Lung (tissue), 12 donors: ENCODE measurements around the gene FBXO44. TPM values are rescaled to one million over a fixed set of nuclear protein-coding genes. Genes with fewer than 3 reads are reported as not detected.

ENCODE experiments used
- ATAC-seq: fragments of 200-7000 bp; cut with Tn5 transposase; one replicate; pipeline ENCODE4 v1.9.1; 2020; ENCODE audit warnings: moderate number of reproducible peaks; ENCODE audit not compliant: insufficient read depth, low FRiP score
- DNase-seq, 3 donors: peaks; one replicate each; pipeline ENCODE4 v3.0.0-alpha.2; 2013 to 2017
- H3K27ac ChIP-seq, 2 donors: one replicate each; pipeline ENCODE4 v1.5.1; 2013; ENCODE audit warnings: mild to moderate bottlenecking in 2 of 2, moderate library complexity in 2 of 2, control low read depth in 1 of 2, inconsistent platforms in 1 of 2, low read depth in 1 of 2, low read length in 1 of 2
- H3K27me3 ChIP-seq, 3 donors: one replicate each; pipeline ENCODE4 v1.5.1; 2013; ENCODE audit warnings: low read length in 2 of 3; ENCODE audit not compliant: control insufficient read depth in 3 of 3, insufficient read depth in 3 of 3
- H3K36me3 ChIP-seq, 4 donors: one replicate each; pipeline ENCODE4 v1.5.1; 2013; ENCODE audit warnings: low read length in 4 of 4, mild to moderate bottlenecking in 1 of 4, moderate library complexity in 1 of 4; ENCODE audit not compliant: control insufficient read depth in 4 of 4, insufficient read depth in 4 of 4
- H3K4me1 ChIP-seq, 5 donors: one replicate each; pipeline ENCODE4 v1.5.1; 2013; ENCODE audit warnings: low read length in 5 of 5, mild to moderate bottlenecking in 2 of 5, moderate library complexity in 1 of 5; ENCODE audit not compliant: control insufficient read depth in 5 of 5, insufficient read depth in 5 of 5
- H3K4me3 ChIP-seq: one replicate; pipeline ENCODE4 v1.5.1; 2013; ENCODE audit warnings: mild to moderate bottlenecking, control low read depth, moderate library complexity
- H3K9ac ChIP-seq, 2 donors: one replicate each; pipeline ENCODE4 v1.5.1; 2013; ENCODE audit warnings: low read length in 2 of 2, control low read depth in 1 of 2; ENCODE audit not compliant: insufficient read depth in 1 of 2
- H3K9me3 ChIP-seq, 4 donors: one replicate each; pipeline ENCODE4 v1.5.1; 2013; ENCODE audit warnings: low read length in 3 of 4, mild to moderate bottlenecking in 1 of 4, moderate library complexity in 1 of 4; ENCODE audit not compliant: control insufficient read depth in 4 of 4, insufficient read depth in 3 of 4
- WGBS, 2 donors: extraction: QIAGEN DNeasy Blood & Tissue Kit; methylation state at CpG; one replicate each; pipeline ENCODE4 v1.1.7; 2013; 5-methylcytosine and 5-hydroxymethylcytosine counted together
- polyA plus RNA-seq, 2 donors: library from polyadenylated mRNA; stranded (reverse); fragments of 200-250 nt; gene quantifications; one replicate each; pipeline ENCODE4 v1.2.1, GENCODE V29; 2013
- total RNA-seq, 2 donors: library from RNA; depleted of rRNA in 1 of 2; stranded (reverse); fragments of >200 nt in 1 of 2; gene quantifications; one replicate each; pipeline ENCODE4 v1.2.1, GENCODE V29; 2014 to 2021
- TF ChIP-seq, protein P1 (sequence below): IDR thresholded peaks from 2 replicates; pipeline ENCODE4 v1.5.1; 2012; ENCODE audit warnings: mild to moderate bottlenecking; ENCODE audit errors: control extremely low read depth, extremely low read depth
- donor health status: control.
- donor health status: control.
- donor health status: Bipolar disorder and iron deficiency.
- donor health status: healthy.
- donor health status: DM: yes; HTN: yes; CAD: no.

Gene FBXO44
- total and polyA plus RNA-seq, 4 donors, result 10.6 to 19.6 (median 14.2) TPM

DNA sequence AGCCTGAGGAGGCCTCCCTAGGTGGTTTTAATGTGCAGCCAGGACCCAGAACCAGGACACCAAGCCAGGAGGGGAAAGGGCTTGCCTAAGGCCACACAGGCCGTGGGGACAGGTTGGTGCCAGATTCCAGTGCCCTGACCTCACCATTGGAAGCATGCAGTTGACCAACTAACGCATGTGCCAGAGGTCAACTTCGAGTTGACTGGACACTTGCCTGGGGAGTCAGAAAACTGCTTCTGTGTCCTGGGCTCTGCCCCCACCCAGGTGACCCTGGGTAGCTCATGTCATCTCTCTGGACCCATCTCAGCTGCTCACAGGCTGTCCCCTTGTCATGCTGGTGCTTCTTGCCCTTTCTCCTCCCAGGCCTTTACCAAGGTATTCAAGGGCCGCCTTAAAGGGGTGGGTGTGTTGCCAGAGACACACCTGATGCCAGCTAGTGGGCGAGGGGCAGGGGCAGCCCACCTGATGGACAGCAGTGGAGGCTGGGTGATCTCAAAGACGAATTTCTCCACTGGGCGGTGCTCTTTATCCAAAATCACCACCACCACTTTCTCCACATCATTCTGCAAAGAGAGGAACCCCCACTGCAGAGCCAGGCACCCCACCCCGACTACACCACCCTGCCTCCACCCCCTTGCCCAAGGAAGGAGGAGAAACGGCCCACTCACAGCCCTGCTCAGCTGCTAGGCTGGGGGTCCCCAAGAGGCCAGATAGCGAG lies 21.9 kb downstream of the FBXO44 start:
- TF ChIP-seq, protein P1, sequence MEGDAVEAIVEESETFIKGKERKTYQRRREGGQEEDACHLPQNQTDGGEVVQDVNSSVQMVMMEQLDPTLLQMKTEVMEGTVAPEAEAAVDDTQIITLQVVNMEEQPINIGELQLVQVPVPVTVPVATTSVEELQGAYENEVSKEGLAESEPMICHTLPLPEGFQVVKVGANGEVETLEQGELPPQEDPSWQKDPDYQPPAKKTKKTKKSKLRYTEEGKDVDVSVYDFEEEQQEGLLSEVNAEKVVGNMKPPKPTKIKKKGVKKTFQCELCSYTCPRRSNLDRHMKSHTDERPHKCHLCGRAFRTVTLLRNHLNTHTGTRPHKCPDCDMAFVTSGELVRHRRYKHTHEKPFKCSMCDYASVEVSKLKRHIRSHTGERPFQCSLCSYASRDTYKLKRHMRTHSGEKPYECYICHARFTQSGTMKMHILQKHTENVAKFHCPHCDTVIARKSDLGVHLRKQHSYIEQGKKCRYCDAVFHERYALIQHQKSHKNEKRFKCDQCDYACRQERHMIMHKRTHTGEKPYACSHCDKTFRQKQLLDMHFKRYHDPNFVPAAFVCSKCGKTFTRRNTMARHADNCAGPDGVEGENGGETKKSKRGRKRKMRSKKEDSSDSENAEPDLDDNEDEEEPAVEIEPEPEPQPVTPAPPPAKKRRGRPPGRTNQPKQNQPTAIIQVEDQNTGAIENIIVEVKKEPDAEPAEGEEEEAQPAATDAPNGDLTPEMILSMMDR, result no peak
- no peak for ATAC-seq
- no peak overlapping the region for H3K27ac ChIP-seq
- H3K36me3 ChIP-seq, result peaks cover 3 to 44% (median 18%) of the 10 kb centered on the region in 4 donors
- H3K4me1 ChIP-seq, result peaks cover 0 to 7% (median 6%) of the 10 kb centered on the region in 5 donors
- no peaks in the 10 kb centered on the region for H3K27me3 ChIP-seq
- H3K4me3 ChIP-seq, result no peak overlapping the region
- no peak overlapping the region for H3K9ac ChIP-seq
- DNase-seq, result no peak
- H3K9me3 ChIP-seq, result no peaks in the 10 kb centered on the region
- 86 to 87% methylated on average over 10 of the region's 10 CpGs for WGBS, 2 donors

DNA sequence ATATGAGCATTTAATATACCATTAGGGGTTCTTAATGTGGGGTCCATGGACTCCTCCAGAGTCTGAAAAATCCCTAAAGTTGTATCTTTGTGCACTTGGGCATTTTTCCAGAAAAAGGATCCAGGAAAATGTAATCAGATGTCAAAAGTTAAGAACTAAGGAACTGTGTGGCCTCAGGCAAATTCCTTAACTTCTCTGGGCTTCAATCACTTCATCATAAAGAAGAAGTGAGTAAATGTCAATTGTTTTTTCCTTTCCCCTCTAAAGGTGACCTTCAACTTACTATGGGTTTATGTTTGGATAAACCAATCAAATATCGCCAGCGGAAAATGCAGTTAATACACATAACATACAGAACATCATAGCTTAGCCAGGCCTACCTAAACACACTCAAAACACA lies 23.8 kb downstream of the FBXO44 start:
- 95 to 100% methylated on average over 2 of the region's 2 CpGs for WGBS, 2 donors
- no peak overlapping the region for H3K27ac ChIP-seq

DNA sequence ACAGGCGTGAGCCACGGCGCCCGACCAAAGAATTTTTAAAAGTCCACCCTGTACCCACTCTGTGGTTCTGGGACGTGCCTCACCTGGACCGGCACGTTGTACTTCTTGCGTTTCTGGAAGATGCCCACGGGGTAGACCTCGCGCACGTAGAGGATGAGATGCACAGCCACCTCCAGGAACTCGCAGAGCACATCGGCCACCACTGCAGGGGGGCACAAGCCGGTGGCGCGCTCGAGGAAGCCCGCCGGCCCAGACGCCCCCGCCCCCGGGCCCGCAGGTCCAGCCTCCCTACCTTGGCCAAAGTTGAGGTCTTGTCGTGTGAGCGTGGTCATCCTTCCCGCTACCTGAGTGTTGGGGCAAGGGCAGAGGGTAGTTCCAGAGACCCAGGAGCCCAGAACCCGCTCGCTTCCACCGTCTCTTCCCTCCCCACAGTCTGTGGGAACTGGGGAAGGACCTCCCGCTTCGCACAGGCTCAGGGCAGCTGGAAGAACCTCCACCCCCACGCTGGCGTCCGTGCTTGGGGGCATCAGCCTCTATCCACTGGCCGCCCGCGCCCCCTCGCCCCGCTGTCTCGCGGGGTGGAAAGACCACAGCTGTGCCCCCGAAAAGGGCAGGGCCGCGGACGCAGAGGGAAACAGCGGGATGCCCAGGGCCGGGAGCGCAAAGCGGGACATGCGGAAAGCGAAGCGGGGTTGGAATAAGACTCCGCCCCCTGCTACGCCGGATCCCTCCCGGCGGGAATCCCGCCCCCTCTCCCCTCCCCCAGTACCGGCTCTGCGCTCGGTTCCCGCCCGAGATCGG lies 25.8 kb downstream of the FBXO44 start:
- H3K9ac ChIP-seq, result peak overlapping the region in 1 of 2 donors; percentile 23
- H3K4me3 ChIP-seq, result peak overlapping the region; percentile 90
- whole genome bisulfite sequencing, 2 donors, result 9 to 14% methylated on average over 53 to 65 of the region's 65 CpGs
- H3K36me3 ChIP-seq, result peaks cover 0 to 17% (median 11%) of the 10 kb centered on the region in 4 donors
- no peaks in the 10 kb centered on the region for H3K27me3 ChIP-seq
- ATAC-seq (peak; percentile 42), DNase-seq (no peak)
- peaks cover 0 to 15% (median 4%) of the 10 kb centered on the region in 5 donors for H3K4me1 ChIP-seq
- TF ChIP-seq, protein P1, result no peak
- no peaks in the 10 kb centered on the region for H3K9me3 ChIP-seq
- H3K27ac ChIP-seq, result peak overlapping the region; percentile 53 to 84

More for the DNA sequence above, 23.8 kb downstream of the FBXO44 start:
- no peak overlapping the region for H3K4me3 ChIP-seq
- DNase-seq (no peak), ATAC-seq (no peak)
- H3K9ac ChIP-seq, result no peak overlapping the region
- peaks cover 0 to 15% (median 4%) of the 10 kb centered on the region in 5 donors for H3K4me1 ChIP-seq
- TF ChIP-seq, protein P1, result no peak
- H3K36me3 ChIP-seq, result peaks cover 3 to 29% (median 11%) of the 10 kb centered on the region in 4 donors
- no peaks in the 10 kb centered on the region for H3K9me3 ChIP-seq
- H3K27me3 ChIP-seq, result no peaks in the 10 kb centered on the region
